ENCODE measurements around the gene ASCC1.
"Not testable (repeated sequence)": the region's sequence is repeated elsewhere in the genome, so short reads cannot be mapped to it uniquely, and the experiment has no call there.

The ASCC1 gene

GRCh38 chr10:72173619-72174296 is 42.3 kb downstream of the ASCC1 start:
- in situ Hi-C loops (cut with HindIII; ENCODE audit: low sequenced_read_pairs): no loop called here

DNA sequence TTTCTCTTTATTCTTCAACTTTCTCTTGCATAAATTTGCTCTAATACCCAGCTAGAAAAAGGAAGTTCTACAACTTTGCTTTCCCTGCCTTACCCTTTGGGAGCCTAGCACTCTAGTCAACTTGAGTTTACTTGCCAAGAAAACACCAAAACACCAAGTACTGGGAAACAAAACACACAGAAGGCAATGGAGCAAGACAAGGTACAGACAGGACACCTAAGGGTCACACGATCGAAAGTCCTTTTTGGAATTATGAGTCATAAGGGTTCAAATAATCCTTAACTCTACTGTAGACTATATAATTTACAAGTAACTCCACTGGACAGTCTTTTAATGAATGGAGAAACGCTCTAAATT is 42.8 kb downstream of the ASCC1 start:
- in situ Hi-C loops (cut with HindIII; ENCODE audit: low sequenced_read_pairs): no loop called here

DNA sequence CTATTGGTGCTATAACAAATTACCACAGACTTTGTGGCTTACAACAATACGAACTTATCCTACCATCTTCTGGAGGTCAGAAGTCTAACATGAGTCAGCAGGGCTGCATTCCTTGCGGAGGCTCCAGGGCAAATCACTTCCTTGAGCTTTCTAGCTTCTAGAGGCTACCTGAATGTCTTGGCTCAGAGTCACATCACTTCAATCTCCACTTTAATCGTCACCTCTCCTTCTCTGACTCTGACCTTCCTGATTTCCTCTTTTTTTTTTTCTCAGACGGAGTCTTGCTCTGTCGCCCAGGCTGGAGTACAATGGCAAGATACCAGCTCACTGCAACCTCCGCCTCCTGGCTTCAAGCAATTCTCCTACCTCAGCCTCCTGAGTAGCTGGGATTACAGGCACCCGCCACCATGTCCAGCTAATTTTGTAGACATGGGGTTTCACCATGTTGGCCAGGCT is 44.9 kb downstream of the ASCC1 start:
- in situ Hi-C loops (cut with HindIII; ENCODE audit: low sequenced_read_pairs): no loop called here

DNA sequence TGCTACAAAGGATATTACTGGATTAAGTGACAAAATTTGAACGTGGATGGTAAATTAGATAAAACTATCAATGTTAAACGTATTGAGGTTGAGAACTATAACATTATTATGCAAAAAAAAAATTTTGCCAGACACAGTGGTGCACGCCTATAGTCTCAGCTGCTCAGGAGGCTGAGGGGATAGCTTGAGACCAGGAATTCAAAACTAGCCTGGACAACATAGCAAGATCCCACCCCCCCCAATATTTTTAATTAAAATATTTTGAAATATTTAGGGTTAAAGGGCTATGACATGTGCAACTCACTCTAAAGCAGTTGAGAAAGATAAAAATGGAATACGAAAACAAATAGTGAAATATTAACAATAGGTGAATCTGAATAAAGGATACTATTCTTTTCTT is 45.3 kb downstream of the ASCC1 start:
- in situ Hi-C loops (cut with HindIII; ENCODE audit: low sequenced_read_pairs): no loop called here

- in situ Hi-C loops (cut with HindIII; ENCODE audit: low sequenced_read_pairs): no loop called here
Measured at GRCh38 chr10:72170263-72170662, 45.8 kb downstream of the ASCC1 start.

GRCh38 chr10:72167118-72167517 is 49.0 kb downstream of the ASCC1 start:
- in situ Hi-C loops (cut with HindIII; ENCODE audit: low sequenced_read_pairs): no loop called here

GRCh38 chr10:72164617-72165016 is 51.5 kb downstream of the ASCC1 start:
- in situ Hi-C loops (cut with HindIII; ENCODE audit: low sequenced_read_pairs): no loop called here

DNA sequence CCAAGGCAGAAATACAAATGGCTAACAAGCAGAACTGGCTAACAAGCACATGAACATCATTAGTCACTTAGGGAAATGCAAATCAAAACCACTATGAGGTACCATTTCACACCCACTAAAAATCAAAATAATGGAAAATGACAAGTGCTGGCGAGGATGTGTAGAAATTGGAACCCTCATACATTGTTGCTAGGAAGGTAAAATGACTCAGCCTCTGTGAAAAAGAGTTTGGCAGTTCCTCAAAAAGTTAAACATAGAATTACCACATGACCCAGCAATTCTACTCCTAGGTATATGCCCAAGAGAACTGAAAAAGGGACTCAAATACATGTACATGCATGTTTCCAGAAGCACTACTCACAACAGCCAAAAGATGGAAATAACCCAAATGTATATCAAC is 53.1 kb downstream of the ASCC1 start:
- in situ Hi-C loops (cut with HindIII; ENCODE audit: low sequenced_read_pairs): no loop called here

DNA sequence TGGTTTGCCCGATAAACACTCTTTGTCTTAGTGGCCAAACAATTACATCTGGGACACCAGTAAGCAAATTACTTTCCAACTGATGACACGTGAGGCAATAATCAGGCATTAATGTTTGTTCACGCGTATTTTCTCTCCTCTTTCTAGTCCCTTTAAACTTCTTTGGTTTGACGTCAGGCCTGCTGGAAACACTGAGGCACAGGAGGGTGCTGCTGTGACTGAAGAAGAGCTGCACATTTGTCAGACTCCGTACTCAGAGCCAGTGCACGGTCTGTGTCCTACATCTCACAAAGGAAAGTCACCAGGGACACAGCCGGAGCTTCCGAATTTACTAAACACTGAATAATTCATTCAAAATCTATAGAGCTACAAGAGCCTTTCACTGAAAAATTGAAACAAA is 57.9 kb downstream of the ASCC1 start:
- in situ Hi-C loops (cut with HindIII; ENCODE audit: low sequenced_read_pairs): no loop called here

- in situ Hi-C loops (cut with HindIII; ENCODE audit: low sequenced_read_pairs): no loop called here
Measured at GRCh38 chr10:72156223-72156622, 59.9 kb downstream of the ASCC1 start.

DNA sequence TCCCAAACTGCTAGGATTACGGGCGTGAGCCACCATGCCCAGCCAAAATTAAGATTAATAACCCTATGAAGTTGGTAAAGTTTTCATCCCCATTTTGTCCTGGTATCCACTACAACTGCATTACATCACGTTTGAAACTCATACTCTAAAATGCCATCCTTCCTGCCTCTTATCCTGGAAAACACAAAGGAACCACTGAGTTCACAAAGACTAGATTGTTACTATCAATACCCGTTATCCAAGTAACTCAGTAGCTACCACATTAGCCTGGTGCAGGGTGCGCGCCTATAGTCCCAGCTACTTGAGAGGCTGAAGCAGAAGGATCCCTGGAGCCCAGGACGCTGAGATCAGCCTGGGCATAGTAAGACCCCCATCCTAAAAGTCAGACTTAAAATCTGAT is 63.8 kb downstream of the ASCC1 start:
- in situ Hi-C loops (cut with HindIII; ENCODE audit: low sequenced_read_pairs): no loop called here

DNA sequence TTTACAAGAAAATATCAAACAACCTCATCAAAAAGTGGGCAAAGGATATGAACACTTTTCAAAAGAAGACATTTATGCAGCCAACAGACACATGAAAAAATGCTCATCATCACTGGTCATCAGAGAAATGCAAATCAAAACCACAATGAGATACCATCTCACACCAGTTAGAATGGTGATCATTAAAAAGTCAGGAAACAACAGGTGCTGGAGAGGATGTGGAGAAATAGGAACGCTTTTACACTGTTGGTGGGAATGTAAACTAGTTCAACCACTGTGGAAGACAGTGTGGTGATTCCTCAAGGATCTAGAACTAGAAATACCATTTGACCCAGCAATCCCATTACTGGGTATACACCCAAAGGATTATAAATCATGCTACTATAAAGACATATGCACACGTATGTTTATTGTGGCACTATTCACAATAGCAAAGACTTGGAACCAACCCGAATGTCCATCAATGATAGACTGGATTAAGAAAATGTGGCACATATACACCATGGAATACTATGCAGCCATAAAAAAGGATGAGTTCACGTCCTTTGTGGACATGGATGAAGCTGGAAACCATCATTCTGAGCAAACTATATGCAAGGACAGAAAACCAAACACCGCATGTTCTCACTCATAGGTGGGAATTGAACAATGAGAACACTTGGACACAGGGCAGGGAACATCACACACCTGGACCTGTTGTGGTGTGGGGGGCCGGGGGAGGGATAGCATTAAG is 65.2 kb downstream of the ASCC1 start:
- in situ Hi-C loops (cut with HindIII; ENCODE audit: low sequenced_read_pairs): not testable (repeated sequence)

DNA sequence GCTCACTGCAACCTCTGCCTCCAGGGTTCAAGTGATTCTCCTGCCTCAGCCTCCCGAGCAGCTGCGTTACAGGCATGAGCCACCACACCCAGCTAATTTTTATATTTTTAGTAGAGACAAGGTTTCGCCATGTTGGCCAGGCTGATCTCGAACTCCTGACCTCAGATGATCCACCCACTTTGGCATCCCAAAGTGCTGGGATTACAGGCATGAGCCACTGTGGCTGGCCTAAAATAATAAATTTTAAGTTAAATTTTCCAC is 68.8 kb downstream of the ASCC1 start:
- in situ Hi-C loops (cut with HindIII; ENCODE audit: low sequenced_read_pairs): not testable (repeated sequence)

- in situ Hi-C loops (cut with HindIII; ENCODE audit: low sequenced_read_pairs): no loop called here
Measured at GRCh38 chr10:72146559-72147323, 69.3 kb downstream of the ASCC1 start.

- in situ Hi-C loops (cut with HindIII; ENCODE audit: low sequenced_read_pairs): no loop called here
Measured at GRCh38 chr10:72146071-72146470, 70.0 kb downstream of the ASCC1 start.

DNA sequence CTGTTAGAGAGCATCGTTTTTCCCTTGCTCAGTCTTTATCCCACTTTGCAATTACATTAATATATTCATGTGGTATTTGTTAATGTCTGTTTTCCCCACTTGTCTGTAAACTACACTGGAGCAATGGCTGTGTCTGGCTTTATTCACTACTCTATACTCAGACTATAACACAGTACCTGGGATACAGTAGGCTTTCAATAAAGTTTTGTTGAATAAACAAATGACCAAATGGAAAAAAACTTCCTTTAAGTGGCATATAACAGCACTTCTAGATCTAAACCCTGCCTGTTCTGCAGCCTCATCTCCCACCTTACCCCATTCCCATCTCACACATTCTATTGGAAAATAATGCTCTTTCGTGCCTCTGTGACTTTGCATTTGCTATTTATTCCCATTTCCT is 70.4 kb downstream of the ASCC1 start:
- in situ Hi-C loops (cut with HindIII; ENCODE audit: low sequenced_read_pairs): no loop called here

- in situ Hi-C loops (cut with HindIII; ENCODE audit: low sequenced_read_pairs): no loop called here
Measured at GRCh38 chr10:72140850-72141249, 75.2 kb downstream of the ASCC1 start.

- in situ Hi-C loops (cut with HindIII; ENCODE audit: low sequenced_read_pairs): no loop called here
Measured at GRCh38 chr10:72140174-72140573, 75.9 kb downstream of the ASCC1 start.

DNA sequence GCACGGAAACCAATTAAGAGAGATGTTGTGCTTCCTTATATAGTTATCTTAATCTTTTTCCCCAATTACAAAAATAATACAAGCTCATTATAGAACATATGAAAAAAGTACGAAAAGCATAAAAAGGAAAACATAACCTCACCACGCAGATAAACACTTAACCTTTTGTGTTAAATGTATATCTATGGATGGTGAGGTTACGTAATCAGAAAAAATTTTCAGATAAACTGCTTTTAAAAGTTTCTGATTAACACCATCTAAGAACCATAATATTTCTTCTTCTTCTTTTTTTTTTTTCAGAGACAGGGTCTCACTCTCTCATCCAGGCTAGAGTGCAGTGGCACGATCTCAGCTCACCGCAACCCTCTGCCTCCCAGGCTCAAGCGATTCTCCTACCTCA is 78.5 kb downstream of the ASCC1 start:
- in situ Hi-C loops (cut with HindIII; ENCODE audit: low sequenced_read_pairs): no loop called here

DNA sequence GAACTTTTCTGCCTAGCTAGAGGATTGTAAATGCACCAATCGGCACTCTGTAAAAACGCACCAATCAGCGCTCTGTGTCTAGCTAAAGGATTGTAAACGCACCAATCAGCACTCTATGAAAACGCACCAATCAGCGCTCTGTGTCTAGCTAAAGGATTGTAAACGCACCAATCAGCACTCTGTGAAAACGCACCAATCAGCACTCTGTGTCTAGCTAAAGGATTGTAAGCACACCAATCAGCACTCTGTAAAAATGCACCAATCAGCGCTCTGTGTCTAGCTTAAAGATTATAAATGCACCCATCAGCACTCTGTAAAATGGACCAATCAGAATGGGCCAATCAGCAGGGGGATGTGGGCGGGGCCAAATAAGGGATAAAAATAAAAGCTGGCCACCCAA is 79.9 kb downstream of the ASCC1 start:
- in situ Hi-C loops (cut with HindIII; ENCODE audit: low sequenced_read_pairs): not testable (repeated sequence)

DNA sequence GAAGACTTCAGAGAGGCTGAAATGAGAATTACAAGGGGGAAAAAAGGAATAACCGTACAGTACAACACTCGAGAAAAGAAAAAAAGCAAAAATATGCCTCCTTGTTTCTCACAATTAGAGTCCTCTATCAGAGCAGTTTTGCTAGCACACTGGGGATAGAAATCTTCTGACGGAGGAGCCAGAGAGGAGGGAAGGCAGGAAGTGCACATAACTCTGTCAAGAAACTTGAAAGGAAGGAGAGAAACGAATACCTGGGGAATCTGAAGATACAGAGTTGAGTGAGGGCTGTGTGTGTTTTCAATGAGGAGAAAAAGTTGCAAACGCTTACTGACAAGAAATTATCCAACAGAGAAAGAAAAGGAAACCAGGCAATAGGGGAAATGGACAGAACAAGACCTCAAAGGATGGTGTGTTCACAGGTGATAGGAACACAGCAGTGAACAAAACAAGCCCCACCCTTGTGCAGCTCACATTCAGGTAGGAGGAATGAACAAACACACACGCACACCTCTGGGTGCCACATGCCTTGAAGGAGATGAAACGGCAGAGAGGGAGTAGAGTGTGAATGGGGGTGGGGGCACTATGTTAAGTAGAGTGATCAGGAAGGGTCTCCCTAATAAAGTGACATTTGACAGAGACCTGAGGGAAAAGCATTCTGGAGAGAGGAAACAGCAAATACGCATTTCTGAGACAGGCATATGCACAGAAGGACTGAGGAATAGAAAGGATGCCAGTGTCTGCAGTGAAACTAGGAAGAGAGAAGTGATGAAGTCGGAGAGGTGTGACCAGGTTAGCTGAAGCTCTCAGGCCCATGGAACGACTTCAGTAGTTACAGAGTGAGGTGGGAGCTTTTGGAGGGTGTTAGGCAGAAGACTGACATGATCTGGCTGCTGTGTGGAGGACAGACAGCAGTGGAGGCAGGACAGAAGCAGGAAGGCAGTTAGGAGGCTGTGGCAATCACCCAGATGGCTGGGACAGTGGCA is 81.0 kb downstream of the ASCC1 start:
- in situ Hi-C loops (cut with HindIII; ENCODE audit: low sequenced_read_pairs): no loop called here

Data from endothelial cell of hepatic sinusoid (primary cell).